ENCODE results near the gene ATG10.

The ATG10 gene

GRCh38 chr5:82217917-82218316 is 246.1 kb downstream of the ATG10 start:
- TF ChIP-seq CTCF (IDR thresholded peaks at IDR 0.05; ENCODE audit: low read length, missing control alignments), result no peak
- DNase-seq (ENCODE audit: low read depth), result no peak
- H3K4me3 ChIP-seq (replicated peaks; ENCODE audit: low read depth, low read length), result no peak overlapping the region

GRCh38 chr5:82218374-82219156 is 246.7 kb downstream of the ATG10 start:
- H3K4me3 ChIP-seq (replicated peaks; ENCODE audit: low read depth, low read length), result no peak overlapping the region
- TF ChIP-seq CTCF (IDR thresholded peaks at IDR 0.05; ENCODE audit: low read length, missing control alignments), result no peak
- DNase-seq (ENCODE audit: low read depth), result peak; percentile 37

GRCh38 chr5:82221020-82221419 is 249.2 kb downstream of the ATG10 start:
- no peak overlapping the region for H3K4me3 ChIP-seq (replicated peaks; ENCODE audit: low read depth, low read length)
- no peak for DNase-seq (ENCODE audit: low read depth)
- TF ChIP-seq CTCF (IDR thresholded peaks at IDR 0.05; ENCODE audit: low read length, missing control alignments), result no peak

- H3K4me3 ChIP-seq (replicated peaks; ENCODE audit: low read depth, low read length), result no peak overlapping the region
- peak; percentile 40 for DNase-seq (ENCODE audit: low read depth)
- no peak for TF ChIP-seq CTCF (IDR thresholded peaks at IDR 0.05; ENCODE audit: low read length, missing control alignments)
Measured at GRCh38 chr5:82222597-82223574, 251.1 kb downstream of the ATG10 start.

- TF ChIP-seq CTCF (IDR thresholded peaks at IDR 0.05; ENCODE audit: low read length, missing control alignments), result peak; percentile 91
- DNase-seq (ENCODE audit: low read depth), result peak; percentile 73
- H3K4me3 ChIP-seq (replicated peaks; ENCODE audit: low read depth, low read length), result no peak overlapping the region
Measured at GRCh38 chr5:82225525-82226172, 253.8 kb downstream of the ATG10 start.

GRCh38 chr5:82234885-82235284 is 263.1 kb downstream of the ATG10 start:
- no peak overlapping the region for H3K4me3 ChIP-seq (replicated peaks; ENCODE audit: low read depth, low read length)
- DNase-seq (ENCODE audit: low read depth), result no peak
- no peak for TF ChIP-seq CTCF (IDR thresholded peaks at IDR 0.05; ENCODE audit: low read length, missing control alignments)
